Stimulated activated CD4-positive, alpha-beta T cell treated with anti-CD3 and anti-CD28 coated beads, Interleukin-4, amount 100 ng/mL, for 24 hours (primary cell): Measurements from ENCODE around the gene PLCG1.

Experiments
- DNase-seq: peaks from one replicate; pipeline ENCODE4 v3.0.0-alpha.2; 2020

The PLCG1 gene

GRCh38 chr20:41182296-41183212 is 45.2 kb downstream of the PLCG1 start:
- no peak for DNase-seq

- no peak for DNase-seq
Measured at GRCh38 chr20:41183391-41183790, 46.0 kb downstream of the PLCG1 start.

GRCh38 chr20:41183831-41184230 is 46.5 kb downstream of the PLCG1 start:
- no peak for DNase-seq

- DNase-seq = no peak
Measured at GRCh38 chr20:41185013-41185757, 47.8 kb downstream of the PLCG1 start.

- DNase-seq = no peak
Measured at GRCh38 chr20:41187668-41188067, 50.3 kb downstream of the PLCG1 start.

GRCh38 chr20:41191562-41192500 is 54.5 kb downstream of the PLCG1 start:
- DNase-seq = no peak

- DNase-seq = no peak
Measured at GRCh38 chr20:41192575-41192974, 55.2 kb downstream of the PLCG1 start.

GRCh38 chr20:41196653-41197225 is 59.4 kb downstream of the PLCG1 start:
- DNase-seq = no peak

- no peak for DNase-seq
Measured at GRCh38 chr20:41198443-41198842, 61.1 kb downstream of the PLCG1 start.

- DNase-seq = no peak
Measured at GRCh38 chr20:41200446-41201202, 63.3 kb downstream of the PLCG1 start.

- no peak for DNase-seq
Measured at GRCh38 chr20:41201760-41202159, 64.4 kb downstream of the PLCG1 start.

- no peak for DNase-seq
Measured at GRCh38 chr20:41202426-41202825, 65.1 kb downstream of the PLCG1 start.

- DNase-seq = no peak
Measured at GRCh38 chr20:41203660-41204059, 66.3 kb downstream of the PLCG1 start.

GRCh38 chr20:41204304-41205265 is 67.2 kb downstream of the PLCG1 start:
- DNase-seq = no peak

- DNase-seq = no peak
Measured at GRCh38 chr20:41205313-41205712, 68.0 kb downstream of the PLCG1 start.

- no peak for DNase-seq
Measured at GRCh38 chr20:41213150-41213820, 75.9 kb downstream of the PLCG1 start.

- no peak for DNase-seq
Measured at GRCh38 chr20:41214202-41214601, 76.9 kb downstream of the PLCG1 start.

- no peak for DNase-seq
Measured at GRCh38 chr20:41214666-41215065, 77.3 kb downstream of the PLCG1 start.

- no peak for DNase-seq
Measured at GRCh38 chr20:41217422-41217821, 80.1 kb downstream of the PLCG1 start.

- DNase-seq = no peak
Measured at GRCh38 chr20:41218466-41218865, 81.1 kb downstream of the PLCG1 start.
